SK-N-SH (cell line): ENCODE measurements around the gene IGFBPL1. TPM values are rescaled to one million over a fixed set of nuclear protein-coding genes. Genes with fewer than 3 reads are reported as not detected.

Experiments
- CTCF ChIA-PET: fragments of 300-600, 350-600 bp; formaldehyde crosslinking; extraction: SDS; loops from one replicate; lab custom pipeline; 2021; lab: Yijun Ruan, JAX
- POLR2A ChIA-PET: fragments of 350-600 bp; sonication (Branson Sonifier 250); formaldehyde crosslinking; extraction: SDS; loops from one replicate; lab custom pipeline; 2020; ENCODE audit warnings: antibody characterized with exemption, inconsistent platforms; lab: Yijun Ruan, JAX
- DNase-seq: peaks from one replicate; pipeline ENCODE4 v3.0.0; 2012
- H2AFZ ChIP-seq: fragments of 200-600 bp; sonication (generic); 2 replicates; pipeline ENCODE4 v1.8.1; 2016; ENCODE audit warnings: antibody characterized with exemption, mild to moderate bottlenecking, low read depth
- H3F3A ChIP-seq: fragments of 200-600 bp; sonication (generic); replicated peaks from 2 replicates; pipeline ENCODE3; 2016; ENCODE audit warnings: antibody characterized with exemption, mild to moderate bottlenecking; ENCODE audit not compliant: insufficient read depth
- H3K27ac ChIP-seq, 2 experiments: fragments of 200-500 bp in 1 of 2; fragments of 200-600 bp in 1 of 2; sonication (Bioruptor generic) in 1 of 2; sonication (generic), shearing (Covaris generic) in 1 of 2; 2 replicates each; pipeline versions ENCODE4 v1.5.1 to v1.6.1; 2014 to 2016; ENCODE audit warnings: low read depth in 2 of 2, inconsistent platforms in 1 of 2, low read length in 1 of 2, mild to moderate bottlenecking in 1 of 2, mixed read lengths in 1 of 2
- H3K27me3 ChIP-seq: fragments of 200-600 bp; sonication (generic), shearing (Covaris generic); 2 replicates; pipeline ENCODE4 v1.6.1; 2016; ENCODE audit warnings: mixed run types; ENCODE audit not compliant: insufficient read depth
- H3K36me3 ChIP-seq, 2 experiments: fragments of 200-500 bp in 1 of 2; fragments of 200-600 bp in 1 of 2; sonication (Bioruptor generic) in 1 of 2; sonication (generic) in 1 of 2; replicated peaks in 1 of 2; 2 replicates each; pipeline versions ENCODE3 to v1.5.1; 2014 to 2016; ENCODE audit warnings: low read length in 1 of 2, mild to moderate bottlenecking in 1 of 2; ENCODE audit not compliant: insufficient read depth in 2 of 2, control insufficient read depth in 1 of 2
- H3K4me1 ChIP-seq, 2 experiments: fragments of 200-500 bp in 1 of 2; fragments of 200-600 bp in 1 of 2; sonication (Bioruptor generic) in 1 of 2; sonication (generic), shearing (Covaris generic) in 1 of 2; 2 replicates each; pipeline versions ENCODE4 v1.5.1 to v1.6.1; 2014 to 2016; ENCODE audit warnings: low read depth in 1 of 2, low read length in 1 of 2, mixed run types in 1 of 2; ENCODE audit not compliant: insufficient read depth in 2 of 2, control insufficient read depth in 1 of 2
- H3K4me2 ChIP-seq: fragments of 200-600 bp; sonication (generic), shearing (Covaris generic); 2 replicates; pipeline ENCODE4 v1.6.1; 2017; ENCODE audit warnings: mixed run types
- H3K4me3 ChIP-seq, 2 experiments: fragments of 200-500 bp in 1 of 2; fragments of 200-600 bp in 1 of 2; sonication (Bioruptor generic) in 1 of 2; sonication (generic), shearing (Covaris generic) in 1 of 2; 2 replicates each; pipeline versions ENCODE4 v1.5.1 to v1.8.1; 2014 to 2016; ENCODE audit warnings: low read depth in 2 of 2, inconsistent platforms in 1 of 2, low read length in 1 of 2, mild to moderate bottlenecking in 1 of 2, mixed read lengths in 1 of 2, moderate library complexity in 1 of 2
- H3K79me2 ChIP-seq: fragments of 200-600 bp; sonication (generic); 2 replicates; pipeline ENCODE4 v1.8.1; 2017; ENCODE audit warnings: mild to moderate bottlenecking; ENCODE audit not compliant: insufficient read depth
- H3K9ac ChIP-seq: fragments of 200-600 bp; sonication (generic); 2 replicates; pipeline ENCODE4 v1.6.1; 2017; ENCODE audit warnings: mixed run types
- H3K9me2 ChIP-seq: fragments of 200-600 bp; sonication (generic); 2 replicates; pipeline ENCODE4 v1.6.1; 2017; ENCODE audit warnings: mixed run types
- H3K9me3 ChIP-seq: fragments of 200-600 bp; sonication (generic); 2 replicates; pipeline ENCODE4 v1.6.1; 2017; ENCODE audit warnings: mixed run types, mild to moderate bottlenecking, moderate library complexity
- H4K20me1 ChIP-seq: fragments of 200-600 bp; sonication (generic); 2 replicates; pipeline ENCODE4 v1.6.1; 2017; ENCODE audit warnings: mild to moderate bottlenecking, mixed run types; ENCODE audit not compliant: insufficient read depth
- CHD2 ChIP-seq: fragments of 150-350 bp; IDR thresholded peaks from 2 replicates; pipeline ENCODE4 v1.6.1; 2018; ENCODE audit warnings: low read length; ENCODE audit not compliant: partially characterized antibody
- CTCF ChIP-seq: fragments of 200-600 bp; sonication (generic); IDR thresholded peaks from 2 replicates; pipeline ENCODE4 v1.6.1; 2017; ENCODE audit warnings: antibody characterized with exemption, mild to moderate bottlenecking, moderate library complexity
- EP300 ChIP-seq, 2 experiments: IDR thresholded peaks; 2 replicates each; pipeline versions ENCODE4 v1.4.0 to v1.6.1; 2012; ENCODE audit warnings: borderline replicate concordance in 1 of 2, low read depth in 1 of 2, low read length in 1 of 2
- GATA2 ChIP-seq: sonication (generic); formaldehyde crosslinking; IDR thresholded peaks from 2 replicates; pipeline ENCODE4 v1.5.0; 2020; ENCODE audit warnings: mild to moderate bottlenecking, missing genetic modification reagents
- IRF3 ChIP-seq: fragments of 150-350 bp; IDR thresholded peaks from 2 replicates; pipeline ENCODE4 v1.6.1; 2016; ENCODE audit warnings: mild to moderate bottlenecking, low read depth, low read length
- JUND ChIP-seq: IDR thresholded peaks from 2 replicates; pipeline ENCODE4 v1.4.0; 2012
- MAX ChIP-seq: IDR thresholded peaks from 2 replicates; pipeline ENCODE4 v1.4.0; 2012; ENCODE audit warnings: low read depth
- MEF2A ChIP-seq: IDR thresholded peaks from 2 replicates; pipeline ENCODE4 v1.4.0; 2012; ENCODE audit warnings: low read depth, borderline replicate concordance
- NFIC ChIP-seq: IDR thresholded peaks from 2 replicates; pipeline ENCODE4 v1.4.0; 2012; ENCODE audit warnings: borderline replicate concordance
- NRF1 ChIP-seq: IDR thresholded peaks from 2 replicates; pipeline ENCODE4 v1.6.1; 2012; ENCODE audit warnings: low read depth, mild to moderate bottlenecking, low read length
- PBX3 ChIP-seq: IDR thresholded peaks from 2 replicates; pipeline ENCODE4; 2012
- POLR2AphosphoS5 ChIP-seq: IDR thresholded peaks from 2 replicates; pipeline ENCODE4 v1.6.1; 2012; ENCODE audit warnings: low read depth, low read length
- RAD21 ChIP-seq: IDR thresholded peaks from 2 replicates; pipeline ENCODE4 v1.6.1; 2012; ENCODE audit warnings: mild to moderate bottlenecking, low read length
- REST ChIP-seq: IDR thresholded peaks from 2 replicates; pipeline ENCODE4 v1.6.1; 2012; ENCODE audit warnings: mild to moderate bottlenecking, low read depth, low read length, moderate library complexity
- RFX5 ChIP-seq: IDR thresholded peaks from 2 replicates; pipeline ENCODE4 v1.6.1; 2012; ENCODE audit warnings: mild to moderate bottlenecking, improper control_type of control experiment, low read length
- RXRA ChIP-seq: IDR thresholded peaks from 2 replicates; pipeline ENCODE4 v1.4.0; 2012; ENCODE audit warnings: low read depth, mild to moderate bottlenecking, borderline replicate concordance
- SMC3 ChIP-seq: IDR thresholded peaks from 2 replicates; pipeline ENCODE4 v1.6.1; 2012; ENCODE audit warnings: low read depth, low read length, improper control_type of control experiment
- TEAD4 ChIP-seq: IDR thresholded peaks from 2 replicates; pipeline ENCODE4 v1.4.0; 2012; ENCODE audit warnings: mild to moderate bottlenecking, borderline replicate concordance; ENCODE audit not compliant: insufficient read depth
- ZBTB33 ChIP-seq: IDR thresholded peaks from 2 replicates; pipeline ENCODE4 v1.4.0; 2012; ENCODE audit warnings: low read depth, borderline replicate concordance
- WGBS: methylation state at CpG from one replicate; pipeline ENCODE4 v1.1.6; 2017; ENCODE audit warnings: low lambda C conversion rate; 5-methylcytosine and 5-hydroxymethylcytosine counted together
- polyA plus RNA-seq, 3 experiments: library from polyadenylated mRNA; depleted of rRNA; stranded (reverse); fragments of >200 nt; gene quantifications; 2 replicates each; pipeline ENCODE4 v1.2.3, GENCODE V29; 2012

Gene IGFBPL1
- polyA plus RNA-seq, 1 of the 3 experiments (the other 2 are of a cell fraction), result 0.41 TPM

GRCh38 chr9:38417003-38417945, 7.0 kb downstream of the IGFBPL1 start:
- Histone ChIP-seq H3K4me1 (peaks cover 3 to 57% of the 10 kb centered on the region in 2 experiments; a peak in 1 of 4 replicates), H3K27ac (peak overlapping the region in 1 of 2 experiments; percentile 52; a peak in 2 of 4 replicates), H2AFZ (no peak overlapping the region), H3K4me3 (no peak overlapping the region; a peak in 1 of 4 replicates), H3K27me3 (peaks cover 17% of the 10 kb centered on the region), H4K20me1 (no peaks in the 10 kb centered on the region), H3K9me2 (no peaks in the 10 kb centered on the region), H3K4me2 (no peak overlapping the region), H3K9me3 (no peaks in the 10 kb centered on the region), H3F3A (no peaks in the 10 kb centered on the region), H3K9ac (no peak overlapping the region), H3K36me3 (no peaks in the 10 kb centered on the region), H3K79me2 (no peaks in the 10 kb centered on the region)
- TF ChIP-seq CTCF, result peak; percentile 65
- no peak for TF ChIP-seq MAX
- no peak for TF ChIP-seq NRF1
- no peak for TF ChIP-seq JUND
- TF ChIP-seq RXRA, result no peak
- TF ChIP-seq IRF3, result no peak
- no peak for TF ChIP-seq RFX5
- TF ChIP-seq RAD21, result peak; percentile 54
- no peak for TF ChIP-seq MEF2A
- TF ChIP-seq SMC3, result peak; percentile 22; the same call in 1 of the 2 replicates
- TF ChIP-seq PBX3, result no peak
- no peak for TF ChIP-seq REST
- TF ChIP-seq EP300 (IDR thresholded peaks at IDR 0.05; ENCODE audit: borderline replicate concordance in 1 of 2, low read depth in 1 of 2, low read length in 1 of 2), result no peak
- TF ChIP-seq POLR2AphosphoS5, result no peak
- no peak for TF ChIP-seq ZBTB33
- no peak for TF ChIP-seq CHD2
- no peak for TF ChIP-seq TEAD4
- TF ChIP-seq GATA2 (CRISPR knock-in tag), result peak; percentile 58
- no peak for TF ChIP-seq NFIC
- WGBS, result 66% methylated on average over 8 of the region's 8 CpGs
- ChIA-PET CTCF (interaction anchor here (0.6 to 10.2 kb wide), 23 partner anchors 8 to 544 kb away, joined by 3 to 93 read pairs (median 3); partner anchors contain the start of gene ALDH1B1), POLR2A (no interaction called here)
- peak; percentile 68 for DNase-seq
